Vagina (tissue), 2 donors: ENCODE data around the gene FAR2. TPM values are rescaled to one million over a fixed set of nuclear protein-coding genes. Genes with fewer than 3 reads are reported as not detected.

ENCODE experiments used
- DNase-seq, 2 donors: peaks; one replicate each; pipeline ENCODE4 v3.0.0-alpha.2; 2017; ENCODE audit errors: extremely low spot score in 2 of 2
- H3K27ac ChIP-seq: fragments of 200-600 bp; sonication (generic); one replicate; pipeline ENCODE4 v1.5.1; 2019
- H3K27me3 ChIP-seq: fragments of 200-600 bp; sonication (generic); one replicate; pipeline ENCODE4 v1.5.1; 2019
- H3K36me3 ChIP-seq, 2 donors: fragments of 200-600 bp; sonication (generic); one replicate each; pipeline ENCODE4 v1.5.1; 2017 to 2019
- H3K4me1 ChIP-seq: fragments of 200-600 bp; sonication (generic); one replicate; pipeline ENCODE4 v1.5.1; 2019
- H3K4me3 ChIP-seq, 2 donors: fragments of 200-600 bp; sonication (generic); 1 replicate in 1 of 2; 2 replicates in 1 of 2; pipeline ENCODE4 v1.5.1; 2016 to 2019
- H3K9me3 ChIP-seq: fragments of 200-600 bp; sonication (generic); one replicate; pipeline ENCODE4 v1.5.1; 2019
- POLR2A ChIP-seq, 2 donors: fragments of 450-650 bp; IDR thresholded peaks; one replicate each; pipeline ENCODE4 v1.6.1; 2017; ENCODE audit warnings: antibody characterized with exemption in 2 of 2, mild to moderate bottlenecking in 2 of 2, moderate library complexity in 2 of 2
- POLR2AphosphoS5 ChIP-seq, 2 donors: sonication (generic); formaldehyde crosslinking; IDR thresholded peaks; one replicate each; pipeline ENCODE4 v1.9.0; 2017; ENCODE audit warnings: antibody characterized with exemption in 2 of 2, mild to moderate bottlenecking in 2 of 2, low read depth in 1 of 2; ENCODE audit not compliant: insufficient read depth in 1 of 2
- intact Hi-C: fragments of 100-400 bp; cut with DNase I; formaldehyde crosslinking; loops from one replicate; pipeline ENCODE4 v1.15.1; 2023
- total RNA-seq: library from RNA; depleted of rRNA; stranded (reverse); fragments of >200 nt; gene quantifications from one replicate; pipeline ENCODE4 v1.2.3, GENCODE V29; 2016
- TF ChIP-seq, protein P1 (sequence below), 3 experiments: fragments of 450-650 bp in 2 of 3; fragments of 200-600 bp in 1 of 3; sonication (generic) in 1 of 3; IDR thresholded peaks; one replicate each; pipeline ENCODE4 v1.5.1; 2017 to 2019; ENCODE audit warnings: antibody characterized with exemption in 3 of 3, mild to moderate bottlenecking in 2 of 3, moderate library complexity in 2 of 3

Gene FAR2
- total RNA-seq, 1 donor from 2014 or later: 16.2 TPM

DNA sequence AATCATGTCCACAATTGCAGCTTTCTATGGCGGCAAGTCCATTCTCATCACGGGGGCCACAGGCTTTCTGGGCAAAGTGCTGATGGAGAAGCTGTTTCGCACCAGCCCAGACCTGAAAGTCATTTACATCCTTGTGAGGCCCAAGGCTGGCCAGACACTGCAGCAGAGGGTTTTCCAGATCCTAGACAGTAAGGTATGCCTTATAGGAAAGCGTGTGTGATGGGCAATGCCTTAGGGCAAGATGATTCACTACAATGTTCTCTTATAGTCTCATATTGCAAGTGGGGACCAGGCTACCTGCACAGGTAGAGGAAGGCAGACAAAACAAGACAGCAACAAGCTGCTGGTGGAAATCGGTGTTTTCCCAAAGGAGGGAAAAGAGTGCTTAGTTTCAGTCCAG is 121.4 kb downstream of the FAR2 start:
- H3K4me3 ChIP-seq: no peak overlapping the region
- no peak overlapping the region for H3K27ac ChIP-seq
- H3K36me3 ChIP-seq: no peaks in the 10 kb centered on the region
- no peaks in the 10 kb centered on the region for H3K27me3 ChIP-seq
- no peak for DNase-seq
- TF ChIP-seq POLR2AphosphoS5 (IDR thresholded peaks at IDR 0.05; ENCODE audit: insufficient read depth in 1 of 2, low read depth in 1 of 2) (no peak), POLR2A (IDR thresholded peaks at IDR 0.05) (no peak)
- TF ChIP-seq, protein P1, sequence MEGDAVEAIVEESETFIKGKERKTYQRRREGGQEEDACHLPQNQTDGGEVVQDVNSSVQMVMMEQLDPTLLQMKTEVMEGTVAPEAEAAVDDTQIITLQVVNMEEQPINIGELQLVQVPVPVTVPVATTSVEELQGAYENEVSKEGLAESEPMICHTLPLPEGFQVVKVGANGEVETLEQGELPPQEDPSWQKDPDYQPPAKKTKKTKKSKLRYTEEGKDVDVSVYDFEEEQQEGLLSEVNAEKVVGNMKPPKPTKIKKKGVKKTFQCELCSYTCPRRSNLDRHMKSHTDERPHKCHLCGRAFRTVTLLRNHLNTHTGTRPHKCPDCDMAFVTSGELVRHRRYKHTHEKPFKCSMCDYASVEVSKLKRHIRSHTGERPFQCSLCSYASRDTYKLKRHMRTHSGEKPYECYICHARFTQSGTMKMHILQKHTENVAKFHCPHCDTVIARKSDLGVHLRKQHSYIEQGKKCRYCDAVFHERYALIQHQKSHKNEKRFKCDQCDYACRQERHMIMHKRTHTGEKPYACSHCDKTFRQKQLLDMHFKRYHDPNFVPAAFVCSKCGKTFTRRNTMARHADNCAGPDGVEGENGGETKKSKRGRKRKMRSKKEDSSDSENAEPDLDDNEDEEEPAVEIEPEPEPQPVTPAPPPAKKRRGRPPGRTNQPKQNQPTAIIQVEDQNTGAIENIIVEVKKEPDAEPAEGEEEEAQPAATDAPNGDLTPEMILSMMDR (IDR thresholded peaks at IDR 0.05): no peak
- no peaks in the 10 kb centered on the region for H3K4me1 ChIP-seq
- H3K9me3 ChIP-seq: no peaks in the 10 kb centered on the region
- intact Hi-C loops: no loop called here

DNA sequence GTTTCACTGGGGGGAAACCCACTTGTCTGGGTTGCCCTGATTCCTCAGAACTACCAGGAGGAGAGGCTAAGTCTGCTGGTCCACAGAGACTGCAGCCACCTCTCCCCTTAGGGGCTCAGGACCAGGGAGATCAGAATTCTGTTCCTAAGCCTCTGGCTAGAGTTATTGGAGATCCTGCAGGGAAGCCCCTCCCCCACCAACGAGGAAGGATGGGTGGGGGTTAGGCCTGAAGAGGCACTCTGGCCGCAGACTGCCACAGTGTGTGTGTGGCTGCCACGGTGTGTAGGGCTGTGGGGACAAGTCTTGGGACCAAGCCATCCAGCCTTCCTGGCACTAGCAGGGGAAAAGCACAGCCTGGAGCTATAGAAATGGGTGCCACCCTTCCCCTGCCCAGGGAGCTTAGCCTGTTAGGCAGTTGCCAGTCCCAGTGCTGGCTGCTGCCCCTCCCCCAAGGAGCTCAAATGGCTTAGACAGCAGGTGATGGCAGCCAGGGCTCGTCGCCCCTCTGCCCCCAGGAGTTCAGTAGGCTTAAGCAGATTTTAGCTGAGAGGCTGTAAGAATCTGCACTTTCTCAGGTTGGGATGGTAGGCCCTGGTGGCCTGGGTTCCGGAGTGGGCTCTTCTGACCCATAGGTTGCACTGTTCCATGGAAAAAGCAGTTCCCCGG is 124.2 kb downstream of the FAR2 start:
- Histone ChIP-seq H3K27me3 (no peaks in the 10 kb centered on the region), H3K4me3 (no peak overlapping the region), H3K36me3 (no peaks in the 10 kb centered on the region), H3K27ac (no peak overlapping the region), H3K4me1 (no peaks in the 10 kb centered on the region), H3K9me3 (no peaks in the 10 kb centered on the region)
- TF ChIP-seq POLR2A (IDR thresholded peaks at IDR 0.05): no peak
- no peak for TF ChIP-seq POLR2AphosphoS5 (IDR thresholded peaks at IDR 0.05; ENCODE audit: insufficient read depth in 1 of 2, low read depth in 1 of 2)
- TF ChIP-seq, protein P1 (IDR thresholded peaks at IDR 0.05): no peak
- DNase-seq: no peak
- intact Hi-C loops: no loop called here

DNA sequence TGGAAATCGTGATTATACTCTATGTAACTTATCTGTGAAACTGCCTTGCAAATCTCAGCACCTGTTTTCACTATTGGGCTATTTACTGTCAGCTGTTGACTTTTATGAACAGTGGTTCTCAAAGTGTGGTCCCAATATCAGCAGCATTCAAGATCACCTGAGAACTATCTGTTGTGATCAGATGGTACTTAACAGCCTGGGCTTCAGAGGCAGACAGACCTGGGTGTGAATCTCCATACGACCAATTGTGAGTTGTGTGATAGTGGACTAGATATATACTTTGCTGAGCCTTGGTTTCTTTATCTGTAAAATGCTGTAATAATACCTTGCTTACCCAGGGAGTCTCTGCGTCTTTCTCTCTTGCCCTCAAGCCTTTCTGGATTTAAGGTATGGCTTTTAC is 126.8 kb downstream of the FAR2 start:
- H3K4me1 ChIP-seq: no peaks in the 10 kb centered on the region
- H3K4me3 ChIP-seq: no peak overlapping the region
- intact Hi-C loops: no loop called here
- no peaks in the 10 kb centered on the region for H3K36me3 ChIP-seq
- no peak overlapping the region for H3K27ac ChIP-seq
- H3K9me3 ChIP-seq: no peaks in the 10 kb centered on the region
- TF ChIP-seq POLR2A (IDR thresholded peaks at IDR 0.05): no peak
- TF ChIP-seq, protein P1 (IDR thresholded peaks at IDR 0.05): no peak
- no peak for TF ChIP-seq POLR2AphosphoS5 (IDR thresholded peaks at IDR 0.05; ENCODE audit: insufficient read depth in 1 of 2, low read depth in 1 of 2)
- H3K27me3 ChIP-seq: no peaks in the 10 kb centered on the region
- DNase-seq: no peak

DNA sequence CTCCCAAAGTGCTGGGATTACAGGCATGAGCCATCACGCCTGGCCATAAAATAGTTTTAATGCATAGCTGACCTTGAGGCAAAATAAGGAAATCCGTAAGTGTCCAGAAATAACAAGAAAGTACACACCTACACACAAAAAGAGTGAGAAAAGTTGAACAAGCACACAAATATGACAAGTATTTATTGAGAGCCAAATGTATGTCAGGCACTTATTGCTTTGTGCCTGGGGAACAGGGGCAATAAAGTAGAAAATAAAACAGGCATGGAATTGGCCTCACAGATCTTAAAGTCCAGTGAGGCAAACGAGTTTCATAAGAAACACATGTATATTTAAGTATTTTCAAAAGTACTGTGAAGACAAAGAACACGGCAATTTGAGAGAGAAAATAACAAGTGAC is 128.2 kb downstream of the FAR2 start:
- intact Hi-C loops: no loop called here
- Histone ChIP-seq H3K27ac (no peak overlapping the region), H3K9me3 (no peaks in the 10 kb centered on the region), H3K27me3 (no peaks in the 10 kb centered on the region), H3K36me3 (no peaks in the 10 kb centered on the region), H3K4me1 (no peaks in the 10 kb centered on the region), H3K4me3 (no peak overlapping the region)
- DNase-seq: no peak
- TF ChIP-seq, protein P1 (IDR thresholded peaks at IDR 0.05): no peak
- no peak for TF ChIP-seq POLR2AphosphoS5 (IDR thresholded peaks at IDR 0.05; ENCODE audit: insufficient read depth in 1 of 2, low read depth in 1 of 2)
- no peak for TF ChIP-seq POLR2A (IDR thresholded peaks at IDR 0.05)

DNA sequence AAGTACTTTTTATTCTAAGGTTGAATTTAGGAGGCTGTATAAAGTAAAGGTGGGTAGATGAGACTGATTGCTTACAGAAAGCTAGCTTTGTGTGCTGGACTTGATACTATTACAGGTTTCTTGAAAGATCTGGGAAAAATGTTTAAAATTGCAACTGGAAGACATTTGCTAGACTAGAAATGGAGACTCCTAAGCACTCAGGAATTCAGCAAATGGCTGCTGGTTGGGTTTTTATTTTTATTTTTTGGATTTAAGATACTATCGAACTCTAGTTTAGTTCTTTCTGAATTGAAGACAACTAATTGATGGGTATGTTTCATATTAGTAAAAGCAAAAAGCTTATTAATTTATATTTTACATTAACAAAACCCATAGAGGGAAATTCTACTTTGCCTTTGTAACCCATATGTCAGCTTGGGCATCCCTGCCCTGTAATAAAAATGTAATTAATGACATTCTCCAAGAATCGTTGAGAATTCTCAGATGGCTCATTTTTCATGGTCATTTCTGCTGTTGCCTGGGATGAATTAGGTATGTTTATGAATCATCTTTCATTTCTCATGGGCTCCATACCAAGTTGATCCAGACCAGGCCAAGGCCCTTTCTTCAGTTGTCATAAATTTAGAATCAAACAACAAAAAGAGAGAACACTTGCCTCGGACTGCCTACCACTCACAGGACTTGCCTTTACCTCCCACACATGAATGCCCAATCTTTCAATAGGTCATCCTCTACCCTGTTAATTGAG is 129.8 kb downstream of the FAR2 start:
- intact Hi-C loops: no loop called here

More for the DNA sequence above, 129.8 kb downstream of the FAR2 start:
- Histone ChIP-seq H3K36me3 (no peaks in the 10 kb centered on the region), H3K27me3 (no peaks in the 10 kb centered on the region), H3K27ac (no peak overlapping the region), H3K4me1 (no peaks in the 10 kb centered on the region), H3K4me3 (no peak overlapping the region), H3K9me3 (no peaks in the 10 kb centered on the region)
- no peak for TF ChIP-seq POLR2AphosphoS5 (IDR thresholded peaks at IDR 0.05; ENCODE audit: insufficient read depth in 1 of 2, low read depth in 1 of 2)
- TF ChIP-seq, protein P1 (IDR thresholded peaks at IDR 0.05): no peak
- no peak for TF ChIP-seq POLR2A (IDR thresholded peaks at IDR 0.05)
- DNase-seq: no peak
